Parathyroid adenoma (tissue), 2 donors: ENCODE measurements around the gene ACBD7.

ENCODE experiments used
- H2AFZ ChIP-seq: fragments of 300-600 bp; sonication (generic); one replicate; pipeline ENCODE4 v1.7.0; 2017; ENCODE audit warnings: antibody characterized with exemption, mild to moderate bottlenecking
- H3K27ac ChIP-seq: fragments of 300-600 bp; sonication (generic); one replicate; pipeline ENCODE4 v1.7.0; 2017
- H3K27me3 ChIP-seq: fragments of 300-600 bp; sonication (generic); one replicate; pipeline ENCODE4 v1.7.0; 2017; ENCODE audit warnings: low read length; ENCODE audit not compliant: control insufficient read depth, insufficient read depth
- H3K36me3 ChIP-seq: fragments of 300-600 bp; sonication (generic); one replicate; pipeline ENCODE4 v1.7.0; 2017; ENCODE audit warnings: low read length; ENCODE audit not compliant: control insufficient read depth, insufficient read depth
- H3K4me1 ChIP-seq: fragments of 300-600 bp; sonication (generic); one replicate; pipeline ENCODE4 v1.7.0; 2017; ENCODE audit warnings: control low read depth
- H3K4me2 ChIP-seq: fragments of 300-600 bp; sonication (generic); one replicate; pipeline ENCODE4 v1.7.0; 2017; ENCODE audit warnings: low read length
- H3K4me3 ChIP-seq: fragments of 300-600 bp; sonication (generic); one replicate; pipeline ENCODE4 v1.7.0; 2017; ENCODE audit warnings: low read depth, low read length
- H3K79me2 ChIP-seq: fragments of 300-600 bp; sonication (generic); one replicate; pipeline ENCODE4 v1.7.0; 2017; ENCODE audit warnings: control low read depth
- H3K9ac ChIP-seq: fragments of 300-600 bp; sonication (generic); one replicate; pipeline ENCODE4 v1.7.0; 2017; ENCODE audit warnings: mild to moderate bottlenecking
- H3K9me3 ChIP-seq: fragments of 300-600 bp; sonication (generic); one replicate; pipeline ENCODE4 v1.7.0; 2017; ENCODE audit warnings: low read length; ENCODE audit not compliant: control insufficient read depth
- TF ChIP-seq, protein P1 (sequence below): fragments of 300-600 bp; sonication (generic); IDR thresholded peaks from one replicate; pipeline ENCODE4 v1.7.0; 2017; ENCODE audit warnings: antibody characterized with exemption, mild to moderate bottlenecking
- donor health status: primary hyperparathyroidism.

Gene ACBD7

DNA sequence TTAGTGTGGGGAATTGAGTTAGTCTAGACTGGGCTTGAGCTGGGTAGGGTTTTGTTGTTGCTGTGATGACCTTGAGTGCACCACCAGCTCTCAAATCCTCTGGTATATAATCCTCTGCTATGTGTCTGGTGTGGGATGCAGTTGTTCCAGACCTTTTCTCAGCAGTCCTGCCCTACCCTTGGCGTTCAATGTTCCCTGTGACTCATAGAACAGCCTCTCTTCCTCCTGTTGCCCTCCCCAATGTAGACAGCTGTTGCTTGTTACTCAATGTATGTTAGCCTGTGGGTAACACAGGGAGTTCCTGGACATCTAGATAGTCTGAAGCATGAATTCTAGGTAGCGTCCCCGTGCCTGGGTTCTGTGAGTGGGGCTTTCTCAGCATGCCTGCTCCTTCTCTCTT, 19.8 kb downstream of the ACBD7 start:
- H3K36me3 ChIP-seq, result no peaks in the 10 kb centered on the region
- H3K27me3 ChIP-seq, result no peaks in the 10 kb centered on the region
- no peaks in the 10 kb centered on the region for H3K4me1 ChIP-seq
- TF ChIP-seq, protein P1, sequence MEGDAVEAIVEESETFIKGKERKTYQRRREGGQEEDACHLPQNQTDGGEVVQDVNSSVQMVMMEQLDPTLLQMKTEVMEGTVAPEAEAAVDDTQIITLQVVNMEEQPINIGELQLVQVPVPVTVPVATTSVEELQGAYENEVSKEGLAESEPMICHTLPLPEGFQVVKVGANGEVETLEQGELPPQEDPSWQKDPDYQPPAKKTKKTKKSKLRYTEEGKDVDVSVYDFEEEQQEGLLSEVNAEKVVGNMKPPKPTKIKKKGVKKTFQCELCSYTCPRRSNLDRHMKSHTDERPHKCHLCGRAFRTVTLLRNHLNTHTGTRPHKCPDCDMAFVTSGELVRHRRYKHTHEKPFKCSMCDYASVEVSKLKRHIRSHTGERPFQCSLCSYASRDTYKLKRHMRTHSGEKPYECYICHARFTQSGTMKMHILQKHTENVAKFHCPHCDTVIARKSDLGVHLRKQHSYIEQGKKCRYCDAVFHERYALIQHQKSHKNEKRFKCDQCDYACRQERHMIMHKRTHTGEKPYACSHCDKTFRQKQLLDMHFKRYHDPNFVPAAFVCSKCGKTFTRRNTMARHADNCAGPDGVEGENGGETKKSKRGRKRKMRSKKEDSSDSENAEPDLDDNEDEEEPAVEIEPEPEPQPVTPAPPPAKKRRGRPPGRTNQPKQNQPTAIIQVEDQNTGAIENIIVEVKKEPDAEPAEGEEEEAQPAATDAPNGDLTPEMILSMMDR, result no peak
- no peak overlapping the region for H2AFZ ChIP-seq
- H3K4me3 ChIP-seq, result no peak overlapping the region
- H3K9ac ChIP-seq, result no peak overlapping the region
- H3K79me2 ChIP-seq, result no peaks in the 10 kb centered on the region
- H3K4me2 ChIP-seq, result no peak overlapping the region
- H3K9me3 ChIP-seq, result no peaks in the 10 kb centered on the region
- H3K27ac ChIP-seq, result no peak overlapping the region

DNA sequence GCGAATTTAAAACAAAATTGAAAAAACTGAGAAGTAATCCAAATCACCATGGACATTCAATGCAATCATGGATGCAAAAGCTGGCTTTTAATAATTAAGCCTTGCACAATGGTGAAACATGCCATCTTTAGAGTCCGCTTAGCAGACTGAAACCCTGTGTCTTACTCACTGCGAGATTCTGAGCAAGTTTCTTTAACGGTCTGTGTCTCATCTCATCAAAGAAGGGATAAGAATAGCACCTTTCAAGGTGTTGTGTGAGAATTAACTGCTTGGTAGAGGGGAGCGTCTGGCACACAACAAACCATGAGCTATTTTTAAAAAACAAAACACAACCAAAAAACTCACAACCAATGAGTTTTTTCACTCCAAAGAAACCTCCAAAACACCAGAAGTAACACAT, 21.4 kb downstream of the ACBD7 start:
- no peak overlapping the region for H3K4me3 ChIP-seq
- H3K4me1 ChIP-seq, result no peaks in the 10 kb centered on the region
- no peak overlapping the region for H3K9ac ChIP-seq
- H3K27me3 ChIP-seq, result no peaks in the 10 kb centered on the region
- H3K36me3 ChIP-seq, result no peaks in the 10 kb centered on the region
- H2AFZ ChIP-seq, result no peak overlapping the region
- no peak overlapping the region for H3K4me2 ChIP-seq
- H3K27ac ChIP-seq, result no peak overlapping the region
- H3K9me3 ChIP-seq, result no peaks in the 10 kb centered on the region
- TF ChIP-seq, protein P1, result no peak
- H3K79me2 ChIP-seq, result no peaks in the 10 kb centered on the region

- no peak overlapping the region for H3K9ac ChIP-seq
- H3K4me2 ChIP-seq, result no peak overlapping the region
- H3K27me3 ChIP-seq, result no peaks in the 10 kb centered on the region
- no peaks in the 10 kb centered on the region for H3K36me3 ChIP-seq
- H3K4me3 ChIP-seq, result no peak overlapping the region
- H3K4me1 ChIP-seq, result no peaks in the 10 kb centered on the region
- no peak overlapping the region for H2AFZ ChIP-seq
- no peaks in the 10 kb centered on the region for H3K9me3 ChIP-seq
- TF ChIP-seq, protein P1, result no peak
- H3K79me2 ChIP-seq, result no peaks in the 10 kb centered on the region
- no peak overlapping the region for H3K27ac ChIP-seq
These were observed 27.9 kb downstream of the ACBD7 start for GRCh38 chr10:15060638-15061037.

GRCh38 chr10:15059914-15060313, 28.7 kb downstream of the ACBD7 start:
- no peaks in the 10 kb centered on the region for H3K36me3 ChIP-seq
- no peak overlapping the region for H3K4me2 ChIP-seq
- TF ChIP-seq, protein P1, result no peak
- no peak overlapping the region for H3K4me3 ChIP-seq
- no peaks in the 10 kb centered on the region for H3K9me3 ChIP-seq
- no peaks in the 10 kb centered on the region for H3K4me1 ChIP-seq
- no peak overlapping the region for H3K27ac ChIP-seq
- H3K79me2 ChIP-seq, result no peaks in the 10 kb centered on the region
- H3K9ac ChIP-seq, result no peak overlapping the region
- no peak overlapping the region for H2AFZ ChIP-seq
- no peaks in the 10 kb centered on the region for H3K27me3 ChIP-seq

GRCh38 chr10:15058689-15059088, 29.9 kb downstream of the ACBD7 start:
- Histone ChIP-seq H2AFZ (no peak overlapping the region), H3K27ac (no peak overlapping the region), H3K27me3 (no peaks in the 10 kb centered on the region), H3K79me2 (no peaks in the 10 kb centered on the region), H3K36me3 (no peaks in the 10 kb centered on the region), H3K4me1 (no peaks in the 10 kb centered on the region), H3K4me2 (no peak overlapping the region), H3K9me3 (no peaks in the 10 kb centered on the region), H3K4me3 (no peak overlapping the region), H3K9ac (no peak overlapping the region)
- TF ChIP-seq, protein P1, result no peak
